H1 (cell line): ENCODE results near the gene SNX24. TPM values are rescaled to one million over a fixed set of nuclear protein-coding genes. Genes with fewer than 3 reads are reported as not detected.

Experiments
- CBX8 ChIP-seq: fragments of 300-800, 300-1000 bp; sonication (generic); IDR thresholded peaks from 2 replicates; pipeline ENCODE4 v1.7.1; 2016; ENCODE audit warnings: low read depth, low read length, borderline replicate concordance
- CHD1 ChIP-seq: IDR thresholded peaks from 2 replicates; pipeline ENCODE4 v1.6.1; 2012; ENCODE audit warnings: low read depth, low read length, improper control_type of control experiment
- PHF8 ChIP-seq: fragments of 200-600 bp; sonication (generic); conservative IDR thresholded peaks from 2 replicates; pipeline ENCODE4 v1.7.1; 2012; ENCODE audit warnings: low read depth, mild to moderate bottlenecking, inconsistent platforms, low read length, moderate library complexity
- SUZ12 ChIP-seq: fragments of 200-600 bp; sonication (generic); IDR thresholded peaks from 2 replicates; pipeline ENCODE4 v1.6.1; 2012; ENCODE audit warnings: mild to moderate bottlenecking, inconsistent platforms, low read length, moderate library complexity, mixed read lengths
- TBP ChIP-seq: IDR thresholded peaks from 2 replicates; pipeline ENCODE4 v1.6.1; 2011; ENCODE audit warnings: low read depth, low read length, improper control_type of control experiment
- YY1 ChIP-seq: IDR thresholded peaks from 2 replicates; pipeline ENCODE4 v1.6.1; 2011; ENCODE audit warnings: low read depth, mild to moderate bottlenecking, low read length
- polyA plus RNA-seq, 7 experiments: library from polyadenylated mRNA; depleted of rRNA in 3 of 7; stranded (reverse) in 5 of 7; unstranded in 2 of 7; fragments of >200 nt in 5 of 7; fragments of 200-250 nt in 2 of 7; gene quantifications; 1 replicate in 5 of 7; 2 replicates in 1 of 7; 4 replicates in 1 of 7; pipeline versions ENCODE4 v1.2.1 to v1.2.3, GENCODE V29; 2011 to 2013; ENCODE audit warnings: missing spikeins in 2 of 7, mixed read lengths in 2 of 7
- total RNA-seq: library from RNA; stranded (reverse); fragmentation: NEBNext Ultra II Directional; extraction: Animal tissue kit (Norgen Biotek cat#: 25700); gene quantifications from 2 replicates; pipeline ENCODE4 v1.2.1, GENCODE V29; 2021
- TF ChIP-seq, protein P1 (sequence below): IDR thresholded peaks from 2 replicates; pipeline ENCODE4 v1.6.1; 2011; ENCODE audit warnings: low read depth, mild to moderate bottlenecking, low read length; ENCODE audit not compliant: insufficient read depth
- TF ChIP-seq, protein P2 (sequence below): IDR thresholded peaks from 2 replicates; pipeline ENCODE4 v1.6.1; 2012; ENCODE audit warnings: inconsistent platforms

The SNX24 gene
- total and polyA plus RNA-seq, 2 of the 8 experiments (the other 6 are each of a cell fraction or from before 2014, with no cell fraction given), result 7.3 to 14.3 TPM

DNA sequence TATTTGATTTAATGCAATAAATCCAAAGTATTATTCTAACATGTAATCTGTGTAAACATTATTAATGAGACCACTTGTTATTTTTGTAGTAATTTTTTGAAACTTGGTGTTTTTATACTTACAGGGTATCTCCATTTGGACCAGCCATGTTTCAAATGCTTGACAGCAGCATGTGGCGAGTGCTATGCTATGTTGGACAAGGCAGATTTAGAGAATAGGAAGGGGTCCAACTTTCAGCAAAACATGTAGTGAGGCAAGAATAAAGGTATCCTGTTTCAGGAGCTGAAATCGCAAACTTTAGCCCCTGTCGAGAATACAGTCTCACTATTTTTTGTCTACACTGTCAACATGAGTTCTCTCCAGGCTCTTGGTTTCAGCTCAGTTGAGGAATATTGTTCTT is 33.7 kb downstream of the SNX24 start (continued):
- no peak for TF ChIP-seq PHF8
- TF ChIP-seq, protein P1, sequence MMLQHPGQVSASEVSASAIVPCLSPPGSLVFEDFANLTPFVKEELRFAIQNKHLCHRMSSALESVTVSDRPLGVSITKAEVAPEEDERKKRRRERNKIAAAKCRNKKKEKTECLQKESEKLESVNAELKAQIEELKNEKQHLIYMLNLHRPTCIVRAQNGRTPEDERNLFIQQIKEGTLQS, result no peak
- TF ChIP-seq, protein P2, sequence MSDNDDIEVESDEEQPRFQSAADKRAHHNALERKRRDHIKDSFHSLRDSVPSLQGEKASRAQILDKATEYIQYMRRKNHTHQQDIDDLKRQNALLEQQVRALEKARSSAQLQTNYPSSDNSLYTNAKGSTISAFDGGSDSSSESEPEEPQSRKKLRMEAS, result no peak
- TF ChIP-seq CBX8, result no peak
- no peak for TF ChIP-seq CHD1
- no peak for TF ChIP-seq SUZ12
- TF ChIP-seq YY1, result no peak
- TF ChIP-seq TBP, result no peak
